PC-9 (cell line): ENCODE data around the gene XXYLT1.

Experiments
- CTCF ChIP-seq: fragments of 200-600 bp; sonication (generic); conservative IDR thresholded peaks from 2 replicates; pipeline ENCODE4 v1.6.1; 2017; ENCODE audit warnings: mixed run types, antibody characterized with exemption, mild to moderate bottlenecking, moderate library complexity
- EZH2 ChIP-seq: fragments of 200-600 bp; sonication (generic); IDR thresholded peaks from 2 replicates; pipeline ENCODE4 v1.8.0; 2017; ENCODE audit warnings: antibody characterized with exemption, low read depth

GRCh38 chr3:195282961-195283360 lies 12.0 kb upstream of the XXYLT1 start:
- TF ChIP-seq CTCF (no peak), EZH2 (no peak)
